GM23248 (cell line): ENCODE data around the gene OLA1. TPM values are rescaled to one million over a fixed set of nuclear protein-coding genes. Genes with fewer than 3 reads are reported as not detected.

ENCODE experiments used
- DNase-seq: peaks from one replicate; pipeline ENCODE4 v3.0.0-alpha.2; 2015
- H2AFZ ChIP-seq: fragments of 200-600 bp; sonication (generic); 2 replicates; pipeline ENCODE4 v1.6.1; 2016; ENCODE audit warnings: antibody characterized with exemption
- H3F3A ChIP-seq: fragments of 200-600 bp; sonication (generic); 2 replicates; pipeline ENCODE4 v1.6.1; 2016; ENCODE audit warnings: mild to moderate bottlenecking, antibody characterized with exemption, mixed run types; ENCODE audit not compliant: insufficient read depth
- H3K27ac ChIP-seq: fragments of 200-600 bp; sonication (generic); 2 replicates; pipeline ENCODE4 v1.5.1; 2016; ENCODE audit warnings: mild to moderate bottlenecking
- H3K27me3 ChIP-seq: fragments of 200-600 bp; sonication (generic); replicated peaks from 2 replicates; pipeline ENCODE4 v1.6.1; 2016; ENCODE audit warnings: mild to moderate bottlenecking; ENCODE audit not compliant: insufficient read depth
- H3K36me3 ChIP-seq: fragments of 200-600 bp; sonication (generic); 2 replicates; pipeline ENCODE4 v1.6.1; 2016; ENCODE audit warnings: low read depth, mild to moderate bottlenecking
- H3K4me1 ChIP-seq: fragments of 200-600 bp; sonication (generic); 2 replicates; pipeline ENCODE4 v1.6.1; 2016; ENCODE audit warnings: mild to moderate bottlenecking; ENCODE audit not compliant: insufficient read depth
- H3K4me2 ChIP-seq: fragments of 200-600 bp; sonication (generic); one replicate; pipeline ENCODE4 v1.6.1; 2016; ENCODE audit warnings: mild to moderate bottlenecking; ENCODE audit not compliant: unreplicated experiment
- H3K4me3 ChIP-seq: fragments of 200-600 bp; sonication (generic); 2 replicates; pipeline ENCODE4 v1.5.1; 2016; ENCODE audit warnings: mild to moderate bottlenecking
- H3K79me2 ChIP-seq: fragments of 200-600 bp; sonication (generic); 2 replicates; pipeline ENCODE4 v1.6.1; 2016; ENCODE audit warnings: mild to moderate bottlenecking; ENCODE audit not compliant: insufficient read depth
- H3K9ac ChIP-seq: fragments of 200-600 bp; sonication (generic); 2 replicates; pipeline ENCODE4 v1.6.1; 2016; ENCODE audit warnings: mild to moderate bottlenecking
- H3K9me2 ChIP-seq: fragments of 200-600 bp; sonication (generic); 2 replicates; pipeline ENCODE4 v1.6.1; 2016; ENCODE audit warnings: mixed run types, mild to moderate bottlenecking, moderate library complexity; ENCODE audit not compliant: insufficient read depth
- H3K9me3 ChIP-seq: fragments of 200-600 bp; sonication (generic); one replicate; pipeline ENCODE4 v1.6.1; 2017; ENCODE audit warnings: low read depth
- H4K20me1 ChIP-seq: fragments of 200-600 bp; sonication (generic); 2 replicates; pipeline ENCODE4 v1.6.0; 2016; ENCODE audit not compliant: insufficient read depth
- EZH2 ChIP-seq: fragments of 200-600 bp; sonication (generic); IDR thresholded peaks from 2 replicates; pipeline ENCODE4 v1.6.1; 2018; ENCODE audit warnings: antibody characterized with exemption, mild to moderate bottlenecking; ENCODE audit not compliant: insufficient read depth, poor library complexity, severe bottlenecking
- EZH2phosphoT487 ChIP-seq: fragments of 200-600 bp; sonication (generic); IDR thresholded peaks from 2 replicates; pipeline ENCODE4 v1.6.1; 2018; ENCODE audit warnings: antibody characterized with exemption, moderate library complexity, mild to moderate bottlenecking, low read depth; ENCODE audit not compliant: insufficient read depth
- WGBS, 2 experiments: methylation state at CpG; one replicate each; pipeline ENCODE4 v1.1.6; 2015 to 2017; ENCODE audit warnings: low lambda C conversion rate in 2 of 2, low coverage in 1 of 2; ENCODE audit errors: missing lambda C conversion rate in 2 of 2; 5-methylcytosine and 5-hydroxymethylcytosine counted together
- in situ Hi-C: fragments of 300-500 bp; cut with MboI; formaldehyde crosslinking; loops from 2 replicates; pipeline ENCODE4 v1.15.0; 2020
- polyA plus RNA-seq: library from polyadenylated mRNA; unstranded; fragments of >200 nt; fragmentation: Nextera tagmentation; extraction: Ambion mirVana; gene quantifications from 2 replicates; pipeline ENCODE4 v1.2.1, GENCODE V29; 2016
- total RNA-seq: library from RNA; depleted of rRNA; stranded (reverse); fragments of >200 nt; shearing (Covaris generic); gene quantifications from 2 replicates; pipeline ENCODE4 v1.2.3, GENCODE V29; 2014

Gene OLA1
- total and polyA plus RNA-seq, 2 experiments from 2014 or later, result 64.3 to 114 TPM

GRCh38 chr2:174076975-174077374 lies 171.4 kb downstream of the OLA1 start:
- Histone ChIP-seq H3K9me2 (no peaks in the 10 kb centered on the region), H3K4me2 (no peak overlapping the region), H3K27ac (no peak overlapping the region), H3K36me3 (0 out of 2 replicates have a peak, but pooled peaks cover 2% of the 10 kb centered on the region), H3F3A (0 out of 2 replicates have a peak, but pooled peaks cover 7% of the 10 kb centered on the region), H3K9ac (no peak overlapping the region), H3K4me3 (no peak overlapping the region), H3K27me3 (no peaks in the 10 kb centered on the region), H3K9me3 (no peaks in the 10 kb centered on the region), H3K79me2 (no peaks in the 10 kb centered on the region), H3K4me1 (no peaks in the 10 kb centered on the region), H2AFZ (no peak overlapping the region), H4K20me1 (no peaks in the 10 kb centered on the region)
- TF ChIP-seq EZH2phosphoT487 (no peak), EZH2 (no peak)
- DNase-seq, result no peak
- in situ Hi-C loops, result no loop called here
- 77 to 80% methylated on average over 1 of the region's 1 CpG for WGBS, 2 experiments

DNA sequence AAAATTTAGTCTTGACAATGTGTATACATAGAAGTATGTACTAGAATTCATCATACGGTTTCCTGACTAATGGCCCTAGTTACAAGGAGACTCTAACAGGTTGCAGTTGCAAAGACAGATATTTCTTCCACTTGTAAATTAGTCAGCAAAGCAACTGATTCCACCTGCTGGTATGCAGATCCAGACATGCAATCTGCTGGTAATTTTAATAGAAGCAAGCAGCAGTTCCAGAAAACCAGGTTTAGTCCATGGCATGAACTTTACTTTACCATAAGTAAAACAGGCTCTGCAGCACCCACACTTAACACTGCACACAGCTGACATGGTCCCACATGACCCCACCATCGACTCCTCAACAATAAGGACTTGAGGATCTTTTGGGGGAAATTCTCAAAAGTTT lies 172.3 kb downstream of the OLA1 start:
- in situ Hi-C loops, result no loop called here
- Histone ChIP-seq H3K9me2 (no peaks in the 10 kb centered on the region), H3K27ac (no peak overlapping the region), H3K4me2 (no peak overlapping the region), H3K4me3 (no peak overlapping the region), H3F3A (0 out of 2 replicates have a peak, but pooled peaks cover 7% of the 10 kb centered on the region), H3K9me3 (no peaks in the 10 kb centered on the region), H3K36me3 (0 out of 2 replicates have a peak, but pooled peaks cover 2% of the 10 kb centered on the region), H4K20me1 (no peaks in the 10 kb centered on the region), H3K4me1 (no peaks in the 10 kb centered on the region), H3K9ac (no peak overlapping the region), H3K79me2 (no peaks in the 10 kb centered on the region), H2AFZ (no peak overlapping the region), H3K27me3 (no peaks in the 10 kb centered on the region)
- no peak for TF ChIP-seq EZH2phosphoT487
- TF ChIP-seq EZH2, result no peak
- 58 to 60% methylated on average over 2 of the region's 2 CpGs for WGBS, 2 experiments
- peak; percentile 16 for DNase-seq

GRCh38 chr2:174074831-174075230 lies 173.5 kb downstream of the OLA1 start:
- H3K4me1 ChIP-seq, result no peaks in the 10 kb centered on the region
- 98 to 99% methylated on average over 4 of the region's 4 CpGs for WGBS, 2 experiments
- no peak for TF ChIP-seq EZH2
- H3F3A ChIP-seq, result 0 out of 2 replicates have a peak, but pooled peaks cover 7% of the 10 kb centered on the region
- no peaks in the 10 kb centered on the region for H3K79me2 ChIP-seq
- no peak overlapping the region for H3K27ac ChIP-seq
- no peak for DNase-seq
- H3K36me3 ChIP-seq, result 0 out of 2 replicates have a peak, but pooled peaks cover 2% of the 10 kb centered on the region
- no peak overlapping the region for H3K4me3 ChIP-seq
- no peaks in the 10 kb centered on the region for H4K20me1 ChIP-seq
- no peak overlapping the region for H3K9ac ChIP-seq
- H3K9me3 ChIP-seq, result no peaks in the 10 kb centered on the region
- no peak overlapping the region for H3K4me2 ChIP-seq
- no peaks in the 10 kb centered on the region for H3K27me3 ChIP-seq
- in situ Hi-C loops, result loop anchor here (25.0 kb wide), 1 partner anchor 663 kb away; no protein-coding TSS in a partner anchor
- no peak overlapping the region for H2AFZ ChIP-seq
- no peaks in the 10 kb centered on the region for H3K9me2 ChIP-seq

GRCh38 chr2:174072857-174073256 lies 175.5 kb downstream of the OLA1 start:
- in situ Hi-C loops, result loop anchor here (25.0 kb wide), 1 partner anchor 661 kb away; no protein-coding TSS in a partner anchor
- no peaks in the 10 kb centered on the region; the same call in 1 of the 2 replicates for H3F3A ChIP-seq
- H3K4me1 ChIP-seq, result no peaks in the 10 kb centered on the region
- H3K9ac ChIP-seq, result no peak overlapping the region
- no peak overlapping the region for H3K4me2 ChIP-seq
- no peak overlapping the region for H2AFZ ChIP-seq
- H3K9me2 ChIP-seq, result no peaks in the 10 kb centered on the region
- H3K9me3 ChIP-seq, result no peaks in the 10 kb centered on the region
- no peak overlapping the region for H3K27ac ChIP-seq
- no peaks in the 10 kb centered on the region for H3K79me2 ChIP-seq
- H3K4me3 ChIP-seq, result no peak overlapping the region
- 0 out of 2 replicates have a peak, but pooled peaks cover 2% of the 10 kb centered on the region for H3K36me3 ChIP-seq
- no peaks in the 10 kb centered on the region for H3K27me3 ChIP-seq
- DNase-seq, result no peak
- WGBS, 2 experiments, result 97 to 100% methylated on average over 4 of the region's 4 CpGs
- no peaks in the 10 kb centered on the region for H4K20me1 ChIP-seq
- TF ChIP-seq EZH2 (no peak), EZH2phosphoT487 (no peak)

DNA sequence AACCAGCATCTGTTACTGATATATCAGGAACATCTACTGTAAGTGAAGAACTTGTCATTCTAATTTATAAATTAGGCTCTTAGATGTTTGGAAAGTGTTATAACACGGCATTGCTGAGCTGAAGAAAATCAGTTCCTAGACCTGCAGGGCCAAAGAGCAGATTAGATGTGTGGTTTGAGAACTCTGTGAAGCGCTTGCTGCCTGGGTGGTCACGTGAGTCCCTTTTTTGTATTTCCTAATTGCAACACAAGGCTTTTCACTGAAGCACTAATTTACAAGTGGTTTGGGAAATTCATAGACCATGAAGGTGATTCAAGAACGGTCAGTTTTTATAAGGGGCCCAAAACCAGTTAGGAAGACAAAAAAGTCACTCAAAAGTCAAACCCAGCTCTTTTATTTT lies 176.3 kb downstream of the OLA1 start:
- H3K27me3 ChIP-seq, result no peaks in the 10 kb centered on the region
- 65 to 70% methylated on average over 4 of the region's 4 CpGs for WGBS, 2 experiments
- no peaks in the 10 kb centered on the region for H3K9me2 ChIP-seq
- H3K4me3 ChIP-seq, result no peak overlapping the region
- H3K4me1 ChIP-seq, result no peaks in the 10 kb centered on the region
- H3K9ac ChIP-seq, result no peak overlapping the region
- no peaks in the 10 kb centered on the region; the same call in 1 of the 2 replicates for H3F3A ChIP-seq
- in situ Hi-C loops, result loop anchor here (25.0 kb wide), 1 partner anchor 660 kb away; no protein-coding TSS in a partner anchor
- TF ChIP-seq EZH2, result no peak
- no peak for TF ChIP-seq EZH2phosphoT487
- no peaks in the 10 kb centered on the region for H3K9me3 ChIP-seq
- no peaks in the 10 kb centered on the region for H3K79me2 ChIP-seq
- DNase-seq, result no peak
- no peak overlapping the region for H2AFZ ChIP-seq
- H3K4me2 ChIP-seq, result no peak overlapping the region
- 0 out of 2 replicates have a peak, but pooled peaks cover 2% of the 10 kb centered on the region for H3K36me3 ChIP-seq
- no peaks in the 10 kb centered on the region for H4K20me1 ChIP-seq
- H3K27ac ChIP-seq, result no peak overlapping the region
